ENCODE measurements around the gene TRPM1. TPM values are rescaled to one million over a fixed set of nuclear protein-coding genes. Genes with fewer than 3 reads are reported as not detected.

TRPM1 gene
- total and polyA plus RNA-seq, 9 of the 15 experiments (the other 6 are each of a cell fraction or from before 2014, with no cell fraction given), result 0.01 to 0.06 (median 0.03) TPM; not detected in 5

DNA sequence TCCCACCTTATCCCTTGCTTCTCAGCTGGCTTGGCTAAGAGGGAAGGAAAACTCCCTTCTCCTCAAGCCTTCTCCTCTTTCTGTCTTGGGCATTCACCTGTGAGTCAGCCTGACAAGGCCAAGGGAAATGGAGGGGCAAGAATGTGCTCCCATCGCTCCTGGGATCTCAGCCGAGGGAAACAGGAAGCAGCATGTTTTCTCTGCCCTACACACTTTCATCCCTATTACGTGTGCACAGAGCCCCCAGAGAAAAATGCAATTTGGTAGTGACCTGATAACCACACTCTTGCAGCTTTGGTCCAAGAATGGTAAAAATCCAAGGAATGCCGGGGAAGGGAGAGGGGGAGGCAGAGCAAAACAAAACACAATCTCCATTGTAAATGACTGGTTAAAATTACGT lies 77.2 kb downstream of the TRPM1 start:
- no peak for ATAC-seq
- FAIRE-seq, result no peak
- BruUV-seq (replicated peaks), result no TSS peak
- no peaks in the 10 kb centered on the region for H4K20me1 ChIP-seq (replicated peaks; ENCODE audit: control insufficient read depth, insufficient read depth, low read length)
- peaks cover 0 to 4% of the 10 kb centered on the region in 2 experiments; a peak in 3 of 5 replicates for H3K4me1 ChIP-seq (replicated peaks in 1 of 2; ENCODE audit: control insufficient read depth in 2 of 2, insufficient read depth in 2 of 2, low read length in 2 of 2)
- POLR2A ChIA-PET, result no interaction called here
- peaks cover 8 to 12% of the 10 kb centered on the region in 2 experiments; a peak in 2 of 5 replicates for H3K27me3 ChIP-seq (ENCODE audit: control insufficient read depth in 2 of 2, insufficient read depth in 2 of 2, low read length in 2 of 2)
- no peaks in the 10 kb centered on the region for H3K79me2 ChIP-seq (ENCODE audit: control insufficient read depth, insufficient read depth, low read length)
- no peaks in the 10 kb centered on the region for H3K9me3 ChIP-seq (replicated peaks; ENCODE audit: control insufficient read depth, insufficient read depth, low read depth, low read length)
- 0% methylated on average over 5 of the region's 5 CpGs for WGBS (ENCODE audit: insufficient coverage, low coverage, missing lambda C conversion rate)
- no peak overlapping the region for H3K4me3 ChIP-seq
- TF ChIP-seq, protein P1, sequence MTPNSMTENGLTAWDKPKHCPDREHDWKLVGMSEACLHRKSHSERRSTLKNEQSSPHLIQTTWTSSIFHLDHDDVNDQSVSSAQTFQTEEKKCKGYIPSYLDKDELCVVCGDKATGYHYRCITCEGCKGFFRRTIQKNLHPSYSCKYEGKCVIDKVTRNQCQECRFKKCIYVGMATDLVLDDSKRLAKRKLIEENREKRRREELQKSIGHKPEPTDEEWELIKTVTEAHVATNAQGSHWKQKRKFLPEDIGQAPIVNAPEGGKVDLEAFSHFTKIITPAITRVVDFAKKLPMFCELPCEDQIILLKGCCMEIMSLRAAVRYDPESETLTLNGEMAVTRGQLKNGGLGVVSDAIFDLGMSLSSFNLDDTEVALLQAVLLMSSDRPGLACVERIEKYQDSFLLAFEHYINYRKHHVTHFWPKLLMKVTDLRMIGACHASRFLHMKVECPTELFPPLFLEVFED (CRISPR knock-in tag; conservative IDR thresholded peaks at IDR 0.05), result no peak
- TF ChIP-seq, protein P2, sequence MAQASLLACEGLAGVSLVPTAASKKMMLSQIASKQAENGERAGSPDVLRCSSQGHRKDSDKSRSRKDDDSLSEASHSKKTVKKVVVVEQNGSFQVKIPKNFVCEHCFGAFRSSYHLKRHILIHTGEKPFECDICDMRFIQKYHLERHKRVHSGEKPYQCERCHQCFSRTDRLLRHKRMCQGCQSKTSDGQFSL (CRISPR knock-in tag; IDR thresholded peaks at IDR 0.05), result no peak
- TF ChIP-seq, protein P2 (tag; IDR thresholded peaks at IDR 0.05), result no peak
- TF ChIP-seq POLR3A (IDR thresholded peaks at IDR 0.05; ENCODE audit: borderline replicate concordance, extremely low read depth, insufficient read depth, insufficient read length) (no peak), MAFK (IDR thresholded peaks at IDR 0.05; ENCODE audit: low read length) (no peak), TEAD4 (IDR thresholded peaks at IDR 0.05; ENCODE audit: low read length) (no peak), TEAD4 (CRISPR knock-in tag; IDR thresholded peaks at IDR 0.05; ENCODE audit: borderline replicate concordance) (no peak), ZNF668 (CRISPR knock-in tag; IDR thresholded peaks at IDR 0.05) (no peak), BRD9 (IDR thresholded peaks at IDR 0.05; ENCODE audit: low read depth, partially characterized antibody) (no peak), NR2F6 (CRISPR knock-in tag; IDR thresholded peaks at IDR 0.05) (no peak), BACH1 (tag; IDR thresholded peaks at IDR 0.05) (no peak), ZNF586 (CRISPR knock-in tag; conservative IDR thresholded peaks at IDR 0.05) (no peak)
- CTCF ChIA-PET (ENCODE audit: low intra/inter-chr PET ratio), result no interaction called here
- H3K36me3 ChIP-seq (ENCODE audit: control insufficient read depth, insufficient read depth, low read length), result no peaks in the 10 kb centered on the region
- intact Hi-C loops (cut with micrococcal nuclease) (no loop called here), in situ Hi-C loops (cut with MboI) (no loop called here)
- no peak overlapping the region for H3K4me2 ChIP-seq (ENCODE audit: insufficient read depth, low read length)
- no peaks in the 10 kb centered on the region for H3K9me1 ChIP-seq (ENCODE audit: control insufficient read depth, insufficient read depth, low read length)
- no peak overlapping the region for H2AFZ ChIP-seq (ENCODE audit: low read depth, low read length)
- no peak for DNase-seq (ENCODE audit: extremely low read depth in 1 of 4, low spot score in 3 of 4)
- no peak overlapping the region for H3K27ac ChIP-seq (ENCODE audit: extremely low read depth, low read depth, low read length)
- H3K9ac ChIP-seq (ENCODE audit: insufficient read depth in 1 of 2, low read depth in 2 of 2, low read length in 2 of 2), result no peak overlapping the region
